GM15510 (cell line): ENCODE data around the gene FNDC3A.

ENCODE experiments used
- POLR2A ChIP-seq: IDR thresholded peaks from 3 replicates; pipeline ENCODE4 v1.6.1; 2011; ENCODE audit warnings: borderline replicate concordance; ENCODE audit not compliant: insufficient read length; ENCODE audit errors: extremely low read depth

FNDC3A gene

DNA sequence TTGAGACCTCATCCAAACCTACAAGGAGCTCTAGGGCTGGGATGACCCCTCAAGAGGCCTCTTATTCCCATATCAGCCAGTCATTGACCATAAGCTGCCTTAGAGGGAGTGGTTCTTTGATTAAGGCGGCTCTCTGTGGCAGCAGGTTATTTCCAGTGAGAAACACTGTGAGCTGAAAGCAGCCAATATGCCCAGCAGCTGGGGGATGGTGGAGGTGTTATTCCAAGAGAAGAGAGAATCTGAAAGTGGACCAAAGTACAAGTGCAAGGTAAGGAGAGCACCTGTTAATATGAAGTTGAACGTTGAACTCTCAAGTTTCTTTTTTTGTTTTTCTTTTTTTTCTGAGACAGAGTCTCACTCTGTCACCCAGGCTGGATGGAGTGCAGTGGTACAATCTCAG, 20.2 kb upstream of the FNDC3A start:
- no peak for TF ChIP-seq POLR2A

DNA sequence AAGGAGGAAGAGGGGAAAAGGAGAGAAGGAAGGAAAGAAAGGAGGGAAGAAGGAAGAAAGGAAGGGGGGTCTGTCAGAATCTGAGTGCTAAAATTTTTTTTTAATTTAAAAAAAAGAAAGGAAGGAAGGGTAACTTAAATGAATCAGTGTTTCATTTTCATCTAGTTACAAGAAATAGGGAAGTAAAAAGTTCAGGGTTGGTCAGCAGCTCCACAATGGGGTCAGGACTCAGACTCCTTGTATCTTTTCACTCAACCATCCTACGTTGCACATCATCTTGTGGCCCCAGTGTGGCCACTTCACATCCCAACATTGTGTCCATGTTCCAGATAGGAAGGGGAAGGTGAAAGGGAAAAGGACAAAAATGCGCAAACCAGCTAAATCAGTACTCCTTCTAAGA, 14.3 kb upstream of the FNDC3A start:
- TF ChIP-seq POLR2A: no peak

DNA sequence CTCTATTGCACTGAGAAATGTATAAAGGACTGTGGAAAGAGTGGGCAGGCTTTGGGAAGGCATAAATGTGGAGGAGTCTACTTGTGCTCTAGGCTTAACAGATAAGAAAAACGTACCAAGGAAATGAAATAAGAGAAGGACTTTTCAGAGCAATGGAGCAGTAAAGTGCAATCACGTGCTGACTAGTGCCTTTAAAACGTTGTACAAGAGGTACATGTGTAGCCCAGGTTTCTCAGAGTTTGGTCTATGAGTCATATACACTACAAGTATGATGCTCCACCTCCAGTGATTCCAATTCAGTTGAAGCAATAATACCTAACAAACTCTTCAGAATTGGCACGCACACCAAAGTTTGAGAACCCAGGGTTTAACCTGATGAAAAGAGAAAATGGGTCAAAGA, 13.4 kb upstream of the FNDC3A start:
- no peak for TF ChIP-seq POLR2A

DNA sequence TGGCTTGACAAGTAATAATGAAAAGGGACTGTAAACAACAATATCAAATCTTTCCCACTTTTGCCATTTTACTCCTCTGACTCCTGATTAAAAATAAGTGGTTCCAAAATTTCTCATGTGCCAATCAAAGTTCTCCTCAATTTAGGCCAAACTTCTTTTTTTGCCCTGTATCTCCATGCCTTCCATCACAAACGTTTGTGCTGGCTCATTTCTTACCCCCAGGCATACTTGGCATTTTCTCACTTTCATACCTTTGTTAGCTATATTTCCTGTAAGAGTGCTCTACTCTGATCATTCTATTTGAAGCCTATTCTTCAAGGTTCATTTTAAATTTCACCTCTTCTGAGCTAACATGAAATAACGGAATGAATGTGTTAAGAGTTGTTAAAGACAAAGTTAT, 10.0 kb upstream of the FNDC3A start:
- TF ChIP-seq POLR2A: no peak

DNA sequence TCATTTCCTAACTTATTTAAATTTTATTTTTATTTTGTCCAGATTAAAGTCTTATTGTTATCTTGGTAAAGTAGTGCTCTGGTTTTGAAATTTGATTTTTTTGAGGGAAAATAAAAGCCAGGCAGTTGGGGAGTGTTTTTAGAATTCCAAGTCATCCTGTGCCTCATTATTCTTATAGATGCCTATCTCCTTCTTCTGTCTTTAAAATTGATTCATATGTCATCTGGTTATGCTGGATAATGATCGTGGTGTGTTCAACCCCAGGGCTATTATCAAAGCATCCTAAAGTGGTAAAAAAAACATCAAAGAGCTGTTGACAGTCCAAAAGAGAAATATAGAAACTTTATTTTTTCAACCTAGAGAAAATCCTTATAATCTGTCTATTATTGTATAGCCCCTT, 6.0 kb upstream of the FNDC3A start:
- TF ChIP-seq POLR2A: no peak

DNA sequence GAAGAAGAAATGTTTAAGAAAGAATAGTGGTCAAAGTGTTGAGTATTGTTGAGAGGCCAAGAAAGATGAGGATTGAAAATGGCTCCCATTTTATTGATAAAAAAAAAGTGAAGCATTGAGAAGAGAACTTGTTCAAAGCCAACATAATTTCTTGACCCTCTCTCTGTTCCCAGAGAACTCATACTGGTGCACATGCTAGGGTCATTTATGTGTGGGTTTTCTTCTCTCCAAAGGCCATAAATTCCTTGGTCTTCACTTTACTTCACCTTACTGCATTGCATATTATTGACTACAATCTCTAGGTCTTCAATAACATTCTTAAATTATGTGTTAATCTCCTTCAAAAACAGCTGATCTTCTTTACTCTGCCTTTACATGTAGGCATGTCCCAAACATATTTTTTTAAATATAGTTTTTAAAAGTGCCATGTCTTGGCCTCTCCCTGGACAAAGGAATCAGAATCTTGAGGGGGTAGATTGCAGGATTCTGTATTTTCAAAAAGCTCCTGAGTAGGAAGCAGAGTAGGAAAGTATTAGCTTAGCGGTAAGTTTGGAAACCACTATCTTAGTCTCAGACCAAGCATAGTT, 1.8 kb upstream of the FNDC3A start:
- TF ChIP-seq POLR2A: no peak

DNA sequence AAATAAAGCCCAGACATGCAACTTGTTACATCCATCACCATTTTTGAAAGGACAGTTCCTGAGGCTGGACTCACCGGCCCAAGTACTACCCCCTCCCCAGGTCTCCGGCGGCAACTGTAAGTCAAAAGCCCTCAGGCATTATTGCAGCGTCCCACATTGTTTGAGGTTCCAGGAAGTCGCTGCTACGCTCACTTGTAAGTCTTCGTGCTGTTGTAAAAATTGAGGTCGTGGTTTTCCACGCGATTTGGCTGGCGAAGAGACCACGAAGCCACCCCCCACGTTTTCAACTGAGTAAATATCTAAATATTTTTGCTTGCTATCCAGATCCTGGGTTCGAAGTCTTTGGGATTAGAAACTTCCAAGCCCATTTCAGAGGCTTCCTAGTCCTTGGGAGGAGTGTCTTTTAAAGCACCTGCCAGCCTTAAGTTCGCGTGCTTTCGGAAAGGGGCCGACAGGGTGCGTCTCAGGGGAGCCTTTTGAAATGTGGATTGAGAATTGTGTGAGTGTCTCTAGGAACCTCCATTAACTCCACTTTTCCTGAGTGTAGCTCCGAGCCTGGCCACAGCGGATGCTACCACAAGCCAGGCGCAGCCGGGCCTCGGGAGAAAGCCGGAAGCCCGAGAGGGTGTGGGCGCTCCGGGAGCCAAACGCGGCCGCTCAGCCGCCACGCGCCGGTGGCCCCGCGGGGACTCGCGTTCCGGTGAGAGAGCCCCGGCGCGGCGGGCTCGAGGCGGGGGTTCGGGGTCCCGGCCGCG, 434 bp upstream of the FNDC3A start:
- peak; percentile 72 for TF ChIP-seq POLR2A

DNA sequence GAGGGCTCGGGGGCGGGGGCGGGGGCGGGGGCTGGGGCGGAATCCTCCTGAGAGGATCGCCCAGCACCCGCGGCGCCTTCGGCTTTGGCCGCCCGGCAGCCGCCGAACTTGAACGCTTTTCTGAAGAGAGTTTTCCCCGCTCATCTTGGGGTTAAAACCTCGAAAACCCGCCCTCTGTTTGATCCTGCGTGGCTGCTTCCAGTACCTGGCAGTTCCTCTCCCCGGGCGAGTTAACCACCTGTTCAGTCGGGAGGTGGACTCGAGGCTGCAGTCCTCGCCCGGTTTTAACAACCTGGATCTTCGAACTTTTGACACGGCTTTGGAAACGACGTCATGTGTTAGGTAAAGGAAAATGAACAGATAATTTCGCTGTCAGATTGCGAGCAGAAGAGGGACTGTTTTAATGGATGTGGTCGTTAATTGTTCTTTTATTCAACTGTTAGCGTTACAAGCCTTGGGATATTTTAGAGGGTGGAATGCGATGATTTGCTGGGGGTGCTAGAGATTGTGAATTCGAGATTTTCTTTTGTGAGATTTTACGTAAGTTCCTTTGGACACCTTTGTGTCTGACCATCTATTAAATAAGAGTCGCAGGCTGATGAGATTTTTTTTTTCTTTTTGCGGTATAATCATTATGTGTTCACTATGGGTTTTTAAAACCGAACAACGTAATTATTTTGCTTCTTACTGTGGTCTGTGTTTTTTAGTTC, 1.0 kb downstream of the FNDC3A start:
- peak; percentile 57 for TF ChIP-seq POLR2A

DNA sequence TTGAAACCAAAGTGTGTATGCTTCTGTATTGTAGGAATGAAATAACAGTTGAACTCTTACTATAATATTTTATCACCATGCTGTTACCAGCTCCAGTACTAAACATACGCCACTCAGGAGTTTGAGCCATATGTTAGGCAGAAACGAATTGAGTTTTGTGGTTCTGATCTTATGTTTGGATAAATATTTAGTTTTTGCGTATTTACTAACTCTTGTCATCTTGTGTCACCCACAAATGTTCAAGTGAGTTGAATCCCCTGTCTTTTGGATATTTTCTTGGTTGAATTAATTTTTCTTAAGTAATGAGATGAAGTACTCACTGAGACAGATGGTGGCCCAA, 1.5 kb downstream of the FNDC3A start:
- no peak for TF ChIP-seq POLR2A

DNA sequence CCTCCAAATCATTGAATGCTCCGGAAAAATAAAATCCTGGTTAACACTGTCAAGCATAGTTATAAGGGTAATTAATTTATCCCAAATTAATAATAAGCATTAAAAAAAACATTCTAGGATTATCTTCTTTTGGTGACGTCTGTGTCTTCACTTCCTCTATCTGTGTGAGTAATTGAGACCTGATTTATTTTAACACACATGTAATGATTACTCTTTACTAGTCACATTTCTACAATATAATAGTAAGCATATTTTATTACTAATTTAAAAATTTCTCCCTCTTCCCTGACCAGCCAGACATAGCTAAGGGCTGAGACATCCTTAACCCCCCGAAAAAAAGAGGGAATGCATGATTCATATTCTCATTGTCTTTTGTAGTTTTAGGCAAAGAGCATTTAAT, 2.3 kb downstream of the FNDC3A start:
- TF ChIP-seq POLR2A: no peak

DNA sequence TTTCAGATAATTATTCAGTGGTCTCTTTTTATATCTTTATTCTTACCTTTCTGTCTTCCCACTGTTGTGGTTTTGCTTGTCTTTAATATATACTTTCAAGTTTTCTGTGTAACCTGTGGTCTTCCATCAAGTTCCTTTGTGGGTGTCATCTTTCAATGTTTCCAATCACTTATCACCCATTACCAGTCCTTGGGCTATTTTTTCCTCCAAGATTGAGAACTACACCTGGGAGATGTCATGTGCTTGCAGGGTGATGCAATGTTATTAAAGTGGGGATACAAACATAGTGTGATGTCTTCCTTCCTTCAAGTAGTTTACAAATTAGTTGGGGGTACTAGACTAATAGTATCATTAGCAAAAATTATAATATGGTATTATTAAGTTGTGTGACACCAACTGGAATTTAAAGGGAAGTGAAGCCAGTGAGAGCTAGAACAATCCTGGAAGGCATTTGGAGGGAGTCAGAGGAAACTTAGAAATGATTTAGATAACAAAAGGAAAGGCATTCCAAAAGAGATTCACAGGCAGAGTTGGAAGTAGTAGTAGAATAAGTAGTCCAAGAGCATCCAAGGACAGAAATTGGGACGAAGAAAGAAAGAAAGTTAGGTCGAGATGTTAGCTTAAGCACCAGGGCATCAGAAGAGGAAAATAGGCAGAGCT, 3.4 kb downstream of the FNDC3A start:
- no peak for TF ChIP-seq POLR2A

DNA sequence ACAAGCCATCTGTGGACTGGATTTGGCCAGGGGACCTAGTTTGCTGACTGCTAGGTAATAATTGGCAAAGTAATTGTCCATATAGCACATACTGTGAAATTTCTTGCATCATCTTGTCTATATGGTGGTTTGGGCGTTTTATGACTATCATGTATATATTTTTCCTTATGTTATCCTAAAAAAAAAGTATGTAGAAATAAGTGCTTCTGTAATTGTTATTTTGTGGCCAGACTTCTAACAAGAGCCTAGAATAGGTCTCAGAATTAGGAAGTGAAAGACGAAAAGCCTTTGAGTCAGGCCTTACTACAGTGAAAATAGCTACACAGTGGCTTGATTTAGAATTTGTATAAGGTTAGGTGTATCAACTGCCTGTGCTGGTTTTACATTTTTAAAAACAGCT, 4.2 kb downstream of the FNDC3A start:
- no peak for TF ChIP-seq POLR2A

DNA sequence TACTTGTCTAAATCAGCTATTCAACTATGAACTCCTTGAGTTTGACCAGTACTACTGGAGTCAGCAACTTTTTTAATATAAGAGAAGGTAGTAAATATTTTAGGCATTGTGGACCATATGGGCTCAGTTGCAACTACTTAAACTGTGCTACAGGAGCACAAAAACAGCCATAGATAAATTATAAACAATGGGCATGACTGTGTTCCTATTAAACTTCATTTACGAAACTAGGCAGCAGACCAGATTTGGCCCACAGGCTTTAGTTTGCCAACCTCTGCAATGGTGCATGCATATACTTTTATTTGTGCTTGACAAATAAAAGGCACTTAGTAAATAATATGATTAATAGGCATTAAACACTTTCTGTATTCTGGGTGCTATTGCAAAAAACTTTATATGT, 7.6 kb downstream of the FNDC3A start:
- TF ChIP-seq POLR2A: no peak

DNA sequence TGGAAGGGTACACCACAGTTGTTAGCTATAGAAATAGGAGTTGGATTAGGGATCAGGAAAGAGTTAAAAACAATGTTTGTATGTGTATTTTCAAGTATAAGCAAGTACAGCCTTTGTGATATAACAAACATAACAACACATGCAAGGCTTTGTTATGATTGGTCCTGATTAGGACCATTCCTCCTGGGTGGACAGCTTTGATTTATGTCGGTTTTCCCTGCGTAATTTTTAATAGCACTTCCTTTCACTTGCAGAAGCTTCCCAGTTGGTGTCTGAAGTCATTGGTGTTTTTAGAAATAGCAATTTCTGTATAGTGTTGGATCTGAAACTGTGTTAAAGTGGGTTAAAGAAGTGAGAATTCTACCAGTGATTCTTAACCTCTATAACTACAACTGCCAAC, 10.0 kb downstream of the FNDC3A start:
- no peak for TF ChIP-seq POLR2A

DNA sequence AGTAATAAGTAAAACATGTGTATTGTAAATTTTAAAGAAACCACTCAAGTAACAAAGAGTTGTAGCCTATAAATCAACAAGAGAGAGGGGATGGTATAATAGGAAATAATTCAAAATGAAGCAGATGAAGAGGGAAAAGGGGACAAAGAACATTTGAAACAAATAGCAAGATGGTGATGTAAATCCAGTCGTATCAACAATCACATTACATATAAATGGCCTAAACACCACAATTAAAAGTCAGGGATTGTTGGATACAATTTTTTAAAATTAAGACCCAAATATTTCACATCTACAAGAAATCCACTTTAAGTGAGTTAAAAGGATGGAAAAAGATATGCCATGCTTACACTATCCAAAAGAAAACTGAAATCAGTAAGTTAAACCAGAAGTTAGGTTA, 15.2 kb downstream of the FNDC3A start:
- no peak for TF ChIP-seq POLR2A
